GM19467 (cell line): ENCODE measurements around the gene COG1.

Source experiments
- ATAC-seq: cut with Tn5 transposase; IDR thresholded peaks from one replicate; pipeline ENCODE4 v1.9.1; 2021; ENCODE audit warnings: mild to moderate bottlenecking, moderate library complexity; ENCODE audit not compliant: unreplicated experiment

Gene COG1

DNA sequence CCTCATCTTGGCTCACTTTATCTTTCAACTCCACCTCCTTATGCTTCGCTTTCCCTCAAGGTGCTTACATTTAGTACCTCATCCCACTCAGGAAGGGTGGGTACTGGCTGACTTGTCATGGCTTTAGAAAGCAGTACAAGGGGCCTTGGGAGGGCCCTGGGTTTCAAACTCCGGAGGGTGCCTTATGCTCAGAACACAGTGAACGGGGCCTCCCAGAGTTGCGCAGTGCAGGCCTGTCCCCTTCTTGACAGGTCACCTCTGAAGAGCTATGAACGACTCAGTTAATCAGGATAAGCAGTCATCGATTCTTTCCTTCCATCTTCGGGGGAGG lies 6.0 kb downstream of the COG1 start:
- ATAC-seq = no peak

DNA sequence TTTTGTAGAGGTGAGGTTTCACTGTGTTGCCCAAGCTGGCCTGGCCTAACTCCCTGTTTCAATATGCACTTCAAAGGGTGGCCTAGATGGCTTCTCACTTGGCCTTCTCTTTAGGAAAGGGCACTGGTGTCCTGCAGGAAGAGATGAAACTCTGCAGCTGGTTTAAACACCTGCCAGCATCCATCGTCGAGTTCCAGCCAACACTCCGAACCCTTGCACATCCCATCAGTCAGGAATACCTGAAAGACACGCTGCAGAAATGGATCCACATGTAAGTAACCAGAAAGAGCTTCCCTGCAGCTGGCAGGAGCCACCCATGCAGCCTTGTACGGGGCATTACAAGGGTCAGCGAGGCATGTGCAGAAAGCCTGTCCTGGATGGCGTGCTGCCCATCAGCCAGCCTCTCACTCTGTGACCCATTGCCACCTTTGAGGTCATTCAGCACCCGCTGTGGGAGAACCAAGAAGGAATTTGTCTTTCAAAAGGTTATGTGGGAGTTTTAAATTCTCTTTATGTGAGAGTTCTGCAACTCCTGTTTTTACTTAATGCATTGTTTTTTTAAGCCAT lies 7.0 kb downstream of the COG1 start:
- ATAC-seq = no peak

DNA sequence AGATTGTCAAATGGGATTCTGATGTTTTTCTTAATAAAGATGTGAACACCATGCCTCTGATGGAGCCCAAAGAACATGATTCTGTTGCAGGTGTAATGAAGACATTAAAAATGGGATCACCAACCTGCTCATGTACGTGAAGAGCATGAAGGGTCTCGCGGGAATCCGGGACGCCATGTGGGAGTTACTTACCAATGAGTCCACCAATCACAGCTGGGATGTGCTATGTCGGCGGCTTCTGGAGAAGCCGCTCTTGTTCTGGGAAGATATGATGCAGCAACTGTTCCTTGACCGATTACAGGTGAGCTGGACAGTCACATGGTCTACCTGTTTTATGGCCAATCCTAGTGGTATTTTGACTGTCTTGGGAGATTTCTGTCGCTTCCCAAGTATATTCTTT lies 7.6 kb downstream of the COG1 start:
- no peak for ATAC-seq

DNA sequence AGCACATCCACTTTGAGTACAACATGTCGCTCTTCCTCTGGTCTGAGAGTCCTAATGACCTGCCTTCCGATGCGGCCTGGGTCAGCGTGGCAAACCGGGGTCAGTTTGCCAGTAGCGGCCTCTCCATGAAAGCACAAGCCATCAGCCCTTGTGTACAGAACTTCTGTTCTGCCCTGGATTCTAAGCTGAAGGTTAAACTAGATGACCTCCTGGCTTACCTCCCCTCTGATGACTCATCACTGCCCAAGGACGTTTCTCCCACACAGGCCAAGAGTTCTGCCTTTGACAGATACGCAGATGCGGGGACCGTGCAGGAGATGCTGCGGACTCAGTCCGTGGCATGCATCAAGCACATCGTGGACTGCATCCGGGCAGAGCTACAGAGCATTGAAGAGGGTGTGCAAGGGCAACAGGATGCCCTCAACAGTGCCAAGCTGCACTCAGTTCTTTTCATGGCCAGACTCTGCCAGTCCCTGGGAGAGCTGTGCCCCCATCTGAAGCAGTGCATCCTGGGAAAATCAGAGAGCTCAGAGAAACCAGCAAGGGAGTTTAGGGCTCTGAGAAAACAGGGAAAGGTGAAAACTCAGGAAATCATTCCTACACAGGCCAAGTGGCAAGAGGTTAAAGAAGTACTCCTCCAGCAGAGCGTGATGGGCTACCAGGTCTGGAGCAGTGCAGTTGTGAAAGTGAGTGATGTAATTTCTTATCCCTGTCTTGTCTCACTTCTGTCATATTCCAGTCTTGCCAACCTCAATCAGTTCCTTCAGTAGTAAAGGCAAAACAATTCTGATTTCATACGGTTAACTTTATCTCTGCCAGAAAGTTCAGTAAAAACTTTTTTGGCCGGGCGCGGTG lies 8.6 kb downstream of the COG1 start:
- no peak for ATAC-seq

DNA sequence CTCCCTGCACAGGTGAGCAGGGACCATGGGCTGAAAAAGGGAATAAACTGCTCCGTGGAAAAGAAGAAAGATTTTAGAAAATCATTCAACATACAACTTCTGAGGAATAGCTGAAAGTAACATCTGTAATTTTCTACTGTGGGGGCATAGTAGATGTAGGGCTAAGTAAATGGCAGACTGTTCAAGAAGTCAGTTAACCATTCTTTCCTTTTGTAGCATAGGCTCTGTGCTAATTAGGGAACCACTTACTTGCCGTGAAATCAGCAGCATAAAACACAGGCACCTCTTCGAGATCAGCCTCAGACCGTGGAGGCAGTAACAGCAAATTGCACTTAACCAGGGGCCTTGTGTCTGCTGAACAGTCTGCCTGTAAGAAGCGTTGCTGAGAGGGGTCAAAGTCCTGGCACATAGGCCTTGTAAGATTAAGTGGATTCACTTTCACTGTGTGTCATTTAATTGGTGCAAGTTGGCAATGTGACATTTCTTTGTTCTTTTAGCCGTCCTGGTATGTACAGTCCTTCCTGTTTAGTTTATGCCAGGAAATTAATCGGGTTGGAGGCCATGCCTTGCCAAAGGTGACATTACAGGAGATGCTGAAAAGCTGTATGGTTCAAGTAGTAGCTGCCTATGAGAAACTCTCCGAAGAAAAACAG lies 10.4 kb downstream of the COG1 start:
- ATAC-seq = no peak

DNA sequence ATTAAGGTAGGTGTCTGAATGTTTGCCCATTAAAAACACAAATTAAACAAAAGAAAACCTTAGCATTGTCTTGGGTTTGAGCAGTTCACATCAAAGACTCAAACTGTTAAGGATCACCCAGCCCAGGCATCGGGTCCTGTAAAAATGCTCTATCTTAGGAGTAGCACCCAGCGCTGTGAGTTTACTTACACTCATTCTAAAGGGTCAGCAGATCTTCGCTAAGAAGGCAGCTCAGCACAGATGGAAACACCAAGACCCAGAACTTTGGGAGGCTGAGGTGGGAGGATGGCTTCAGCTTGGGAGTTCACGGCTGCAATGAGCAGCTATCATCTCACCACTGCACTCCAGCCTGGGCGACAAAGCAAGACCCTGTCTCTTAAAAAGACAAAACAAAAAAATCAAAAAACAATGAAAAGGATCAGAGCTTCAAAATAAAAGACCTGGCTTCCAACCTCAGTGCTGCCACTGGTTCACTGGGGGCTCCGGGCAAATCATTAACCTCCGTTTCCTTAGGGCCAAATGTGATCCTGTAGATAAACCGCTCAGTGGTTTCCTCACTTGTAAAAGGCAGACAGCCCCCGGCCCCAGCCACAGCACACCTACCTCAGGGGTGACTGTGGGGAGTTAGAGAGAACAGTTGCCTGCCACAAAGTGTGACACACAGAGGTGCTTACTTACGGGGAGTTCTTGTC lies 11.1 kb downstream of the COG1 start:
- no peak for ATAC-seq

DNA sequence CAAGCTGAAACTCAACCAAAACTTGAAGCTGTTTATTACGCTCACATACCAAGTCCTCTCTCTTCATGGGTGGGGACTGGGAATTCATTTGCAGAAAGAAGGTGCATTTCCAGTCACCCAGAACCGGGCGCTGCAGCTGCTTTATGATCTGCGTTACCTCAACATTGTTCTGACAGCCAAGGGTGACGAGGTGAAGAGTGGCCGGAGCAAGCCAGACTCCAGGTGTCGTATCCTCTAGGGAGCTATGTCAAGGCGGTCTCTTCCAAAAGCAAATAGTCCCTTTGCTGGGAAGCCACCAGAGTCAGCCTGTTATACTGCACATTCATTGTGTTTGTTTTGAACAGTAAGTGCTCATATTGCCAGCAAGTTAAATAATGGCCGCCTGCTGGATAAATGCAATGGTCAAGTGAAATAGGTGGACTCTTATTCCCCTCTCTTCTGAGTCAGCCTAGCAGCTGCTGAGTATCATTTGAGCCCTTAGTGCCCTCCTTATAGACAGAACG lies 12.7 kb downstream of the COG1 start:
- ATAC-seq = no peak

DNA sequence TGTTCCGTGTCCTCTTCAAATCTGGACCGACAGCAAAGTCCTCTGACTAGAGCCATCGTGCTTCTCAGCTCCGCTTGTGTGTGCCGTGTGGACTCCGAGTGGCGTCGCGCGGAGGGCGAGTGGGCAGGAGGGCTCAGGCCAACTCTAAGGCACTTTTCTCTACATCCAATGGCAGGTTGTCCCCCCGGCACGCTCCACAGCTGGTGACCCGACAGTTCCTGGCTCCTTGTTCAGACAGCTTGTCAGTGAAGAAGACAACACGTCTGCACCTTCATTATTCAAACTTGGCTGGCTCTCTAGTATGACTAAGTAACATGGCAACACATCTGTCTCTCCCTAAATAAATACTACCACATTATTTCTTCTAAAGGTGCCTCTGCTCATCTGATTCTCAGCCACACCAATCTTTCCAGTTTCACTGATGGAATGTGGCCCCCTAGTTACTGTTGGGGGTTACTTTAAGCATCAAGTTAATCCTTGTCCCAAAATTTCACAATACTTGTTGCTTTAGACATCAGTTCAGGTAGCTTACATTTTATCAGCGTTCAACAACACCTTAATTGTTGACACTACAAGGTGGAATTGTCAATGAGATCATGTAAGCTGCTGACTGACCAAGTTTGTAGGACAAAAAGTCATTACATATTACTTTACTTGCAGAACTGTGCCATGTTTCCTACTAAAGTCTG lies 15.4 kb downstream of the COG1 start:
- no peak for ATAC-seq

DNA sequence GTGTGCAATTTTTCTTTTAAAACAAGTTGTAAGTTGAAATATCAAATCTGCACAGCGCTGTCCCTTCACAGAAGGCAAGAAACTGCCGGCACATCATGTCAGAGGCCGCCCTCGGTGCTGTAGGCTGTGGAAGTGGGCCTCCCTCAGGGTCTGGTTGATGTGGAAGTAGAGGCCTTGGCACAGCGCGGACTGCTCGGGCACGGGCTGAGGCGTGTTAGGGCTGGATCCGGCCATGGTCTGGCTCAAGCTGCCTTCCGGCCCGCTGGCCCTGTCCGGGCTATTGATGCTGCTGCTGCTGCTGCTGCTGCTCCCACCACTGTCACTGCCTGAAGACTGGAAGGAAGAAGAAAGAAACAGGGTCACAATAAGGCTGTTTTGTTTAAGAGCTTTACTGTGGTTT lies 16.6 kb downstream of the COG1 start:
- ATAC-seq = no peak

DNA sequence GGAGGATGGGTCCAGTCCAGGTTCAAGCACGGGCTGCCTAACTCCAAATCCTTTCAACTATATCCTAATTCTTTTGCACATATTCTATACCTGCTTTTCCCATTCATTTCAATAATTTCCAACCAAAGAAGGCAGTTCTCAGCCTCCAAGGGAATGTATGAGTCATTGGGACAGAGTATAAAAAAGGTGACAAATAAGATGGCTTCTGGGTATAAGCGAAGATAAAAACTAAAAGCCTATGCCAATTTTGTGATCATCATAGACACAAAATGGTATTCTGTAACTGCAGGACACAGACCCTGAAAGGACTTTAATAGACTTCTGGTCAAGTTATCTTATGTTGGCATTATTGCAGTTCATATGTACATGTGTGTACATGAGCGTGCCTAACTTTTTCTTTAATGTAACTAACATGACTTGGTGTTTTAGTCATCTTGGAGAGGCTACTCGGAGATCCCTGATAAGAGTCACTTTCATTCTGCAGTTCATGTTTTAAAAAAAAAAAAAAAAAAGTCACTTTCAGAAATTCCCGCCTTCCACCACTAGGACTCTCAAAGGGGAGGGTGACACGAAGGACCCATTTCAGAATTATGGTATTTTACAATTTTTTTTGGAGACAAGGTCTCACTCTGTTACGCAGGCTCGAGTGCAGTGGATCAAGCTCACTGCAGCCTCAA lies 17.3 kb downstream of the COG1 start:
- no peak for ATAC-seq

DNA sequence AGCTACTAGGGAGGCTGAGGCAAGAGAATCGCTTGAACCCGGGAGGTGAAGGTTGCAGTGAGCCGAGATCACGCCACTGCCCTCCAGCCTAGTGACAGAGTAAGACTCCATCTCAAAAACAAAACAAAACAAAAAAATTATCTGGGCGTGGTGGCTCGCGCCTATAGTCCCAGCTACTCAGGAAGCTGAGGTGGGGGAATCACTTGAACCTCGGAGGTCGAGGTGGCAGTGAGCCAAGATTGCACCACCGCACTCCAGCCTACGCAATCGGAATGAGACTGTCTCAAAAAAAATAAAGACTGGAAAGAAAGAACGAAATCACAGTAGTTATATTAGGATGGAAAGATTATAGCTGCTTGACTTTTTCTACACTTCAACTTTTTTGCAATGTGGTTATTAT lies 18.9 kb downstream of the COG1 start:
- no peak for ATAC-seq

DNA sequence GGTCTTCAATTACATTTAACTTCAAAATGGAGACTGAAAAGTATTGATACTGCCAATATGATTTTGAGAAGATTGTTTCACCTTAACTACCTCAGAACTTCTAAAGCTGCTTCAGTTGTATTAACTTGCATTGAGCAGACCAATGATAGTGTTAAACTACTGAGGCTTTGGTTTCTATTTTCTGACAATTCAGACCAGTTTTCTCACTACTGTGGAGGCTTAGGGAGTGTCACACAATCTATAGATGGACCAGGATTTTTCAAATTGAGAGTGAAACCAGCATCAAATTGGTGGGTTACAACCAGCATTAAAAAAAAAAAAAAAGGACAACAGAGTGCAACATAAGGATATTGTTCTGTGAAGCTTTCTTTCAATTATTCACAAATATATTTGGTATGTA lies 21.2 kb downstream of the COG1 start:
- ATAC-seq = no peak

DNA sequence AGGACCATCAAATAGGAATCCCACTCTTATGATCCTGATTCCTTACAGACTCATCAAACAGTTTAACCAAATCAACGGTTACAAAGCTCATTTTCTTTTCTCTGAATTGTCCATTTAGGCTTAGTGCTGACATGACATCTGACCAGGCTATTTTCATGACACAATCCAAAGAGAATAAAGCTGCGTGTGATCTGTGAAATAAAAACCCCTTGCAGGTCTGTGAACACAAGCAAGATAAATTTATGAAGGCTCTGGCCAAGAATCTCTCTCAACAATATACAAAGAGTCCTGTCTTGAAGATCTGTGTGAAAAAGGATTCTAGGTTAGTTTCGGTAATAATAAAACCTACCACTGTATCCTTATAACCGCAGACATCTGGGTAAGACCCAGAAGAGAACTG lies 22.0 kb downstream of the COG1 start:
- no peak for ATAC-seq

DNA sequence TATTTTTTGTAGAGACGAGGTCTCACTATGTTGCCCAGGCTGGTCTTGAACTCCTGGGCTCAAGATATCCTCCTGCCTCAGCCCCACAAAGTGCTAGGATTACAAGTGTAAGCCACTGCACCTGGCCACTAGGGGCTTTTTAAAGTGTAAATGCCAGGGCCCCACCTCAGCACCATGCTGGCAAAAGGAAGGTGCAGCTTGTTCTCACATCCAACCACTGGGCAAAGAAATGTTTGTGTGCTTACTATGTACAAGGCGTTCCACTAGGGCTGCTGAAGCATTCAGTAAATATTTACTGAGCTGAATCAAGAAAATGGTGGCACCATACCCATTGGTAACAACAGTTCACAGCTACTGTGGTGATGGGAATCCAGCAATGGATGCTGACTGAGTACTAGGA lies 22.6 kb downstream of the COG1 start:
- ATAC-seq = no peak

DNA sequence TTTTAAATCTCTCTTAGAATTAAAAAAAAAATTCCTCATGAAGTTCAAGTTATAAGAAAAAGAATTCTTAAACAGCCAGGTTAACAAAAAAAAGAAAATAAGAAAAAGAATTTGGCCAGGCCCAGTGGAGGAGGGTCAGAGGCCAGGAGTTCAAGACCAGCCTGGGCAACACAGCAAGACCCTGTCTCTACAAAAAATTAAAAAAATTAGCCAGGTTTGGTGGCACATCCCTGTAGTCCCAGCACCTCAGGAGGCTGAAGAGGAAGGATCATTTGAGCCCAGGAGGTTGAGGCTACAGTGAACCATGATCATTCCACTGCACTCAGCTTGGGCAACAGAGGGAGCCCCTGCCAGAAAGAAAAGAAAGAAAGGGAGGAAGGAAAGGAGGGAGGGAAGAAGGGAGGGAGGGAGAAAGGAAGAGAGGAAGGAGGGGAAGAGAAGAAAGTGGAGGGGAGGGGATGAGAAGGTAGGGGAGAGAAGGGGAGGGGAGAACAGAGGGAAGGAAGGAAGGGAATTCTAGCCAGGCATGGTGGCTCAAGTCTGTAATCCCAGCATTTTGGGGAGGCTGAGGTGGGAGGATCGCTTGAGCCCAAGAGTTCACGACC lies 30.9 kb downstream of the COG1 start:
- no peak for ATAC-seq

DNA sequence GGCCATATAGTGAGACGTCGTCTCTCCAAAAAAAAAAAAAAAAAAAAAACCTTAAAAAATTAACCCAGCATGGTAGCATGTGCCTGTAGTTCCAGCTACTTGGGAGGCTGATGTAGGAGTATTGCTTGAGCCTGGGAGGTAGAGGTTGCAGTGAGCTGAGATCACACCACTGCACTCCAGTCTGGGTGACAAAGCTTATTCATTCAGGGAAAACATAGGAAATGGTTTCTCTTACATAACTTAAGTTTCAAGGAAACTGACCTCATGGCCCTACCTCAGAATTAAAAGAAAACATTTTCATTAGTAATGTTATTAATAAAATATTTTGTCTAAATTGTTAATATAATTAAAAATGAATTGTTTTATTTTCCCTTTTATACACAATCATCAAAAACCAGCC lies 31.4 kb downstream of the COG1 start:
- ATAC-seq = no peak

DNA sequence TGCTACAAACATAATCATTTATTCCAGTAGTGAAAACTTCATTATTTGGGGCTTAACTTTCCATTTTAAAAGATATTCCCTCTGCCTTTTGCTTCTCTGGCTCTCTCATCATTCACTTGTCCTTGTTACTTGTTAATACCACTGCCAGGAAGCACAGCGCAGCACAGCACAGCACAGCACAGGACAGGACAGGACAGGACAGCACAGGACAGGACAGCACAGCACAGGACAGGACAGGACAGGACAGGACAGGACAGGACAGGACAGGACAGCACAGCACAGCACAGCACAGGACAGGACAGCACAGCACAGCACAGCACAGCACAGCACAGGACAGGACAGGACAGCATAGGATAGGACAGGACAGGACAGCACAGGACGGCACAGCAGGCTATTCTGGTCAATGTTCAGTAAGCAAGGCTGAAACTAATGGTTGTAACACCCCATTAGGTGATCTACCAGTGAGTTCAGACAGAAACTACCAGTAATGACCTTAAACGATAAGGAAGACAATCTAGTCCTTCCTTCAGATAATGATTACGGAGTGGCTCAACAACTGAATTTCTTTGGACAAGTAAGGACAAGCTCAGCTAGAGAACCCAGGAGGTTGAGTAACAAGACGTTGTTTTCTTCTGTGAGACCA lies 31.9 kb downstream of the COG1 start:
- ATAC-seq = no peak

DNA sequence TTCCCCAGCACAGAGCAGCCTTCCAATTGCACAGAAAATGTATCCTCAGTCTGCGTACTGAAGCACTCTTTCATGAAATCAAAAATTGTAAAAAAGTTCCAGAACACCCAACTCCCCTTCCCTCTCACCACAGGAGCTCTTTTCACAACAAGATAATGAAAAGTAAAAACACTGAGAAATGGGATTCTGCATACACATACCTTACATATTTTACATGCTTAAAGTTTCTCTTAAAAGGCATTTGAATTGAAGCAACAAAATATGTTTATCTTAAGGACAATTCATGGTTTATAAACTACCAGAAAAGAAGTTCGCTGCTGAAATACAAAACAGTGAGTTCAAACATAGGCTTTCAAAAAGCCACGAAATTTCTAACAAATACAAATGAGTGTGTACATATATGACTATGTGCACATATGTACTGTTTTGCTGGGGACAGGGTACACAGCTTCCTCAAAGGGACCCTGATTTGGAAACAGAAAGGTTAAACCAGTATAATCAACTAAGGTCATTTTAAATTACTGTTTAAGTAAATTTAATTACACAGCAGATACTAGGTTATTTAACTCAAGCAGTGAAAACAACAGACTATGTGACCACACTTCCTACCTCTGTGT lies 33.8 kb downstream of the COG1 start:
- no peak for ATAC-seq

DNA sequence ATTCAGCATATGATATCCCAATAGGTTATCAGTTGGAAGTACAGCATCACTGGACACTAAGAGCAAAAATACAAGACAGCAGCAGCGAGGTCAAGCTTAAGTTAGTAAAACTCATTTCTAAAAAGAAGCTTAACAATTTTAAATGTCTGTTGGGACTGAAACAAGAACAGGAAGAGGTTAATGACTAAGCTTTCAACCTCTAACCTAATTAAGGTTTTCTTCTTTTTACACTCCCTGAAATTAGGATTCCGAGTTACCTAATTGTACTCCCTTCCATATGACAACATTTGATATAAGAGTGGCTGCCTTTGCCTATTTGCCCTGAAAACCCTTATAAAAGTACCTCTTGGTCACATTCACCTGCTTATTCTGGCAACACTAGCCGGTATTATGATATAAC lies 34.5 kb downstream of the COG1 start:
- ATAC-seq = no peak
